ENCODE measurements around the gene HOXA1.

HOXA1 gene

DNA sequence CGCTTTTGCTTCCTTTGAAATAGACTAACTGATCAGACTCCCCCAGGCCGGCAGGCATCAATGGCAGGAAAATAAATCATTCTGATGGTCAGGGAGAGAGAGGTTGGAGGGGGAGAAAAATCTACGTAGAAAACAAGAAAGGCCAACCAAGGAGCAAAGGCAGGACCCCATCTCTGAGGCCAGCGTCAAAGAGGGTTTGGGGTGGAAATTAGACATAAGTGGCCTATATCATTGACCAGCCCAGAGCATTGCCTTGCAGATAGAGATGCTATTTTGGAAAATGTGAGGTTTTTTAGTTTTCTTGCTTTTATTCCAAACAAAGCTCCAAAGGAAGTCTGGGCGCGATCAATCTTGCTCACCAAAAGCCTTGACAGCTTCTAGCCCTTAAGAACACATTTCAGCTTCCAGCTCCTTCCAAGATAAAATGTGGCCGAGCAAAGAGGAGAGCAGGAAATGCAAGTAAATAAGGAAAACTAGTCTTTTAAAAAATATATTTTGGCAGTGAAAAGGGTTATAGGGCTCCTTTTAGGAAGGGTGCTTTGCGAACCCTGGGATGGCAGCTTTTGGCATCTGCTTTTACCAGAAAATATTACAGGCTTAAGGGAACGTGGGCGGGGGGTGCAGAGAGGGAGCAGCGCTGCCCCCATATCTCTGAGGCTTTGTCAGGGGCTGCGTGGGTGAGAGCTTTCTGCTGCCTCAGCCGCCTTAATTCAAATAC is 8.7 kb upstream of the HOXA1 start:
- no peak for DNase-seq

DNA sequence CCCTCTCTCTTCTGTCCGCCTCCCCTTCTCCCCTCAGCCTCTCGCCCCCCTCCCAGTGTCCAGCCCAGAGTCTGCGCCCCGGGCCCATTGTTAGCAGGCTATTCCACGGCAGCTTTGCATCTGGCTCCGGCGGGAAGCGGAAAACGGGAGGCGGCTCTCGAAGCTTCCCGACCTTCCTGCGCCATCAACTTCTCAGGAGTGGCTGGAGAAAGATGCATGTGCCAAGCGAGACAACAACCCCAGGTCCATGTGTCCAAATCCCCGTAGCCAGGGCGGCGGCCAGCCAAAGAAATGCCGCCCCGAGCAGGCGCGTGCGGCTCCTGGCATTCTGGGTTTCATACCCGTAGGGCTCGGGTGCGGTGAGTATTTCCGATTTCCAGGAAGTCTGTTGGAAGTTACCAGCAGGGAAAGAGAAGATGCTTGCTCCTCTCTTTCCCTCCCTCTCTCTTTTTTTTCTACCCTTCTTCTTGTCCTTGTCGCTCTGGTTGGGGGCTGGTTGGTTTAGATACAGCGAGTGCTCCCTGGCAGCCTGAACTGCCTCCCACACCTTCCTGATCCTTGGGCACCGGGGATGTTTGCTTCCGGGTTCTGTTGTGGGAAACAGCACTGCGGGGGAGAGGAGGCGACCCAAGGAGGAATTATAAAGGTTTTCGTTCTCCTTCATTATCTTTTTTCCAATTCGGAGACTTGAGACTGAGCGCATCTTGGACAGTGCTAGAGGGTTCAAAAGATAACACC is 7.9 kb upstream of the HOXA1 start:
- no peak for DNase-seq

DNA sequence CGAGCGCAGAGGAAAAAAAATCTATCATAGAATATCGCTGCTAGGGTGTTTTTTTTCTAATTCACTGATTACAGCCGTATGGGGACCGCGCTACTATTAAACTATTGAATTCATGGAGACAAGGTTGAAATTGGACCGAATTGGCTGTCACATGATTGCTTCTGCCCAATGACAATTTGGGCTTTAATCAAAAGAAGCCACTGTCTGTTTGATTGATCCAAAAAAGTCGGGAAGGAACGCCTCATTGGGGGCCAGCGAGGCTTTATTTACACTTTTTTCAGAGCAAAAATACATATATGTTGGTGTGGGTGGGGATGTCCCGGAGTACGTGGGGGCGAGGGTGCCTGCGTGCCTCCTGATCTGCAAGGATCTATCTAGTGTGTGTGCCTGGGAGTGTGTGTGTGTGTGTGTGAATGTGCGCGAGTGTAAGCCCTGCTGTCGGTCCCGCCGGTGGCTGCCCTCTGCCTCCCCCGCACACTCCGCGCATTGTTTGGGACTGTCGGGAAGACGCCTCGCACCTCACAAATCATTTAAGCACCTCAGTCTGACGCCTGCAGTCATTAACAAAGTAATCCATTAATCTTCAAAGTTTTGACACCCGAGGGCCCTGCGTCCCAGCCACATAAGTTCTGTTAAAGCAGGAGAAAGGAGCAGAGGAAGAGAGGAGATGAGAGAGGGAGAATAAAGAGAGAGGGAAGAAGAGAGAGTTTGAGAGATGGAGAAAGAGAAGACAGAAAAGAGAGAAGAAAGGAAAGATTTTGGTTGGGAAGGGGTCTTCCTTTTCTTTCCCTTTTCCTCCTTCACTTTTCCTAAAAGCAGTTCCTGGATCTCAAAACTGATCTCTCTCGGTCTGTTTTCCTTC is 7.0 kb upstream of the HOXA1 start, which contains the start of gene HOXA2:
TSS of gene HOXA2 (minus strand) at position 103 of the 862 bp plus-strand sequence. CDS start 183 bp downstream, outside the sequence.
- peak; percentile 76 for DNase-seq

DNA sequence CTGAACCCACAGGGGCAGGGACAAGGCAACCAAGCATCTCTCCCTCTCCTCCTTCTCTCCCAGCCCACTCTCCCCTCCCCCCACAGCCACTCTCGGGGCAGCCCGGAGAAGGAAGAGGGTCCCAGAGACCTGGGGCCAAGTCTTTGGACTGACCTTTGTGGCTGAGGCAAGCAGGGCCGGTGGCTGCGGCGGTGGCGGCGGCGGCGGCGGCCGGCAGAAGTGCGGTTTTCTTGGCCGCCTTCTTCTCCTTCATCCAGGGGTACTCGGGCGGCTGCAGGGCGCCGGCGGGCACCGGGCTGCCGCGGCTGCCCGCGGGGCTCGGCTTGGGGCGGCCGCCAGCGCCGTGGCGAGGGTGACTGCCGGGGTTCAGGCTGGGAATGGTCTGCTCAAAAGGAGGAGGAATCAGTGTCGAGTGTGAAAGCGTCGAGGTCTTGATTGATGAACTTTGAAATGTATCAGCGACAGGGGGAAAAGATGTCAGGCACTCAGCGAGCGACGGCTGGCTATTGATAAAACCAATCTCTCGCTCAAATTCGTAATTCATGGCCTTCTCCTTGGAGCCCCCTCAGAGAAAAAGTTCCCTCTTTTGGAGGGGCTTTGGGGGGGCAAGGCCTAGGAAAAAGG is 6.3 kb upstream of the HOXA1 start:
- no peak for DNase-seq

DNA sequence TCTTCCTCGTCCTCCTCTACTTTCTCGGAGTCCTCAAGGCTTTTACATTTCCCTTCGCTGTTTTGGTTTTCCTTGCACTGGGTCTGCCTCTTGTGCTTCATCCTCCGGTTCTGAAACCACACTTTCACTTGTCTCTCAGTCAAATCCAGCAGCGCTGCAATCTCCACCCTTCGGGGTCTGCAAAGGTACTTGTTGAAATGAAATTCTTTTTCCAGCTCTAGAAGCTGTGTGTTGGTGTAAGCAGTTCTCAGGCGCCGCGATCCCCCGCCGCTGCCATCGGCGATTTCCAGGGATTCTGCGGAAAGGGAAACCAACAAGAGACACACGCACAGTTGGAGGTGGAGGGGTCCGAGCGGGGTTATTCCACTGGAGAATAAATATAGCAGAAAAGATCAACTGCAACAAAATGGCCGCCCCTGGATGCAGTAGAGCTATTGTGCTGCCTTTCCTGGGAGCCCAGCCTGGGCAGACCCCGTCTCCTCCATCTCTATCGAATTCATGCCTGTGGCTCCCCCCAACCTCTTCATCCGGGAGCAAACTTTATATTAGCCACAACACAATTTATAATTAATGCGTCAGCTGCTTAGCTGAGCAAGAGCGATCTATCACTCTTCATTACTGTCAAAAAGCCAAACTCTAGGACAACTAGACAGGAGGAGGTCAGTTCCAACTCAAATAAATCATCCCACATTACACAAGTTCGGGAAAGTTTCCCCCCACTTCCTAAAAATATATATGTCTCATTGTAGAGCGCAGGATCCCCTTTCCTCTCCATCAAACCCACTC is 5.6 kb upstream of the HOXA1 start:
- DNase-seq, result no peak

DNA sequence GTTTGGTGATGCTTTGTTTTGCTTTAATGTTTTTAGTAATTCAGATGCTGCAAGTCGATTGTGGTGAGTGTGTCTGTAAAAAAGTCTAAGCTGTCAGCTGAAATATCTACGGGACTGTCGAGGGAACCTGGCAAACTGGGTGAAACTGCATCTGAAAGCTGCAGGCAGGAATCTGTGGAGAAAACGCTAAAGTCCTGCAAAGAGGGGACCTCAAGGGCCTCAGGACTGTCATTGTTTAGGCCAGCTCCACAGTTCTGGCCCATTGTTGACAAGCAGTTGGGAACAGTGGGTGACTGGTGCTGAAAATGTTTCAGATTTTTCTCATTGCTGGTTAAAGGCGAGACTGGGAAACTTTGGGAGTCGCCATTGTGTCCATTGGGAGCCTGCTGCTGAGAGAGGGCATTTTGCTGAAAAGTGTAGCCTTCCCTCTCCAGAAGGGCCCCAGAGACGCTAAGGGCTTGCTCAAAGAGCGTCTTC is 4.9 kb upstream of the HOXA1 start:
- no peak for DNase-seq

DNA sequence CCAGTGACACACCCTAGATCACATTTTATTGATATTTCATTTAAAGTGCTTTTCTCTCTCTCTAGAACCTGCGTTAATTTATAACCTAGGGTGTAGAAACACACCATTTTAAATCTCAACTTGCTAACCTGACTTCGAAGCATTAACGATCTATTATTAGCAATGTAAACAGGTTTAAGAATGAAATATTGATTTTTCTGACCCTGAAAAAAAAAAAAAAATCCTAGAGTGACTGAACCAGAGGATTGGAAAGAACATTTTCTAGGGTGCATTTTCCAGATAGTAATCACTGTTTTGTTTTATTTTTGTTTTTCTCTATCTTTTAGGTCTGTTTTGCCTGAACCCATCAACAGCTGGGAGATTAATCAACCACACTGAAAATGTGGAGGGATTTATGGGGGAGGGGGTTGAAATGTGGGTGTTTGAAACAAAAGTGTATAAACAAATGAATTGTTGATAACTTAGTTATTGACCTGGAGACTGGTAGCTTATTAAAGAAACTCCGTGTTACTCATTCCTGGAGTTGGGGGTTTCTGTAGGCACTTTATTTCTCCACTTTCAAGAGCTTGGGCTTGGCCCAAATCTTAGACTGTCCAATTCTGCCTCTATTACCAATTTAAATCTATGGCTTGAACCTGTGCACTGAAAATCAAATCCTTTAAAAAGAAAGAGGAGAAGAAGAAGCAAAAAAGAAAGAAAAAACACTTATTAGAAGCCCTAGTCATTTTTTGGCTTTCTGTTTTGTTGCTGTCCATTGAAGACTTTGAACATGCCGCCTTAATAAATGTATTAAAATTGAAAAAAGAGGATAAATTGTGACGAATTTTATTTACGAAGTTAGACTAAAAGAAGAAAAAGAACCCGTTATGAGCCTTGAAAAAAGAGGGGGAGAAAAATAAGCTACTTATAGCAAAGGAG is 3.9 kb upstream of the HOXA1 start:
- no peak for DNase-seq

DNA sequence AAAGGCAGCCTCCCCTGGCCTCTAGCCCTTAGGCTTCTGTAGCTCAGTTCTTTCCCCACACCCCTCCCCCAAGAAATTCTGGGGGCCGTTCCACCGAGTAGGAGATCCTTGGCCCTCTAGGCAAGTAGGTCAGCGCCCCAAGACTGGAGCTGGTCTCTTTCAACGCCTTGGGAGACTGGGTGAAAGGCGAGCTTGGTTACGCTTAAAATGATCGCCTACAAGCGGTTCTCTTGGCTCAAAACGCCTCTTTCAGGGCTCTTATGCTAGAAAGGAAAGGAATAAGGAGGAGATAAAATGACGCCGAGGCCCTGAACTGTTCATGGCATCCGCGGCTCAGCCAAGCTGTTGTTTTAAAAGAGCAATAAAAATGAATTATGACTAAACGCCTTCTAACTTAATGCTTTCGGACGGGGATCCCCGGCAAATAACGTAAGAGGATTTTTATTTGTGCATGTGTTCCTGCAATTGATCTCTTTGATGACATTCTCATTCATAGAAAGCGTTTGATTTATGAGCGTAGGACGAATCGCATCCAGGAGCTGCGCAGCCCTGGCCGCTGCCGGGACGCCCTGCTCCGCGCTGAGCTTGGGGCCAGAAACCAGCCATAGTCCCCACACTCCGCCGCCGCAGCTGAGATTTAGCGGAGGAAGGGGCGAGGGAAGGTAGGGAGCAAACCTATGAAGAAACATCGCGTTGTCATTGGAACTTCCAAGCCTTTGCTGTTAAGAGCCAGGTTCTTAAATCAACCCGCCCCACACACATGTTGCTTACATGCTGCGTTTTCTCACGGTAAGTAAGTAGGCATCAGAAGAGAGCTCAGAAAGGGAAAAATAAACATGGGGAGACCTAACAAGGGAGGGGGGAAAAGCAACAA is 3.0 kb upstream of the HOXA1 start:
- peak; percentile 59 for DNase-seq

DNA sequence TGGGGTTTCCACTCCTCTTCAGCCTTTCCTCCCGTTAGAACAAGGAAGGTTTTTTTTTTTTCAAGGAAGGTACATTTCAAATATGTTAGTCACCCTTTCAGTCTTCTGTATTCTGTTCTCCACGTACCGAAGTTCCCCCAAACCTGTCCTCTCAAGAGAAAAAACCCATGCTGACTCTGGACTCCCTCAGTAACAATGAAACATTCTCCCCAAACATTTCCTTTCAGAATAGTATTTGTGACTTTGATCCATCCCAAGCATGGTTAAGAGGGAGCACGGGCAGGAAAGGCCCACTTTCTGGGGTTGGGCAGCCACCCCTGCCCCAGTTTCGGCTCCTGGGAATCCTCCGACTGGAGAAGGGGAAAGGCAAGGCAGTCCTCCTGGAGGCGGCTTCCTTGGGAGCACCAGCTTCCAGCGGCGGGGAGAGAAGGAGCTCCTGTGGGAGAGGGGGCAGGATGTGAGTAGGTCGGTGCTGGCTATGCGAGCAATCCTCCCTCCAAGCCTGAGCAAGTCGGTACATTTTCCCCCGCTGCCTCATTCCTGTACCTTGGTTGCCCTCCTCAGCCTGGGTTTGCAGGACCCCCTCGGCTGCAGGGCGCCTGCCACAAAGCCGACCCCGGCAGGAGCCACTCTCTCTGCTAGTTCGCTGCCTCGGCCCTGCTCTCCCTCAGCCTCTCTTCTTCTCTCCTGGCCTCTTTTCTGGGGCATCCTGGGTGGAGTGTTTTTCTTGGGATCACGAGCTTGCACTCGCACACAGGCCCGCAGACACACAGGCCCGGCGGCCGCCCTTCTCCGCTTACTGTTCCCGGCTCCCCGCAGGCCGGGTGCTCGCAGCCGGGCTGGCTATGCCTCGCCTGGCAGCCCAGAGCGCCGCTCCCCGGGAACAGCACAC is 2.1 kb upstream of the HOXA1 start:
- no peak for DNase-seq

DNA sequence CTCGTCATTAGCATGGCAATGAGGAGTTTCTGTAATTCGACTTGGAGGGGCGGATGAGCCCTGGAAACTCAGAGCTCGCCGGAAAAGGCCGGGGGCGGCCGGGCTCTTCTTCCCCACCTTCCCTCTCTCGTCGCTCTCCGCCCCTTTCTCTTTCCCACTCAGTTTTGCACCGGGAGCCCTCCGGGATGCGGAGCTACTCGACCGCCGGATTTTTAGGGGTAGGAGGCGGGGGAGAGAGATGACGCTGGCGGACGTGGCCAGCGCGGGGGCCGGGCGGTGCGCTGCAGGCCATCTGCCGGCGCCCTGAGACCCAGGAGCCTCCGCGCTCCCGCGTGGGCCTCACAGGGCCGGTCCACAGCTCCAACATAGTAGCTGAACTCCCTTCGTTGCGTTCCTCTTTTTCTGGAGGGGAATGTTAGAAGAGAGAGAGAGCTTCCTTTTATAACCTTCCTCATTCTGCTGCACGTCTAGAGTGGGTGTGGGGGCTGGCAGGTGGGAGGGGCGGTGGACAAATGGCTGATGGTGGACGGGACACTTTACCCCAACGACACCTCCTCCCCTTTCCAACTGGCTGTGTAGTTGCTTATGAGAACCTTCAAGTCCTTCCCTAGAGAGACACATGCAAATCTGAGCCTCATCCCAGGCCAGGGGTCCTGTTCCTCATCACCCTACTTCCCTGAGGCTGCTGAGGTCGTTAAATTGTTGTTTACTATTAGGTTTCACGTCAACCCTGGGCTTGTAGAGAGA is 1.1 kb upstream of the HOXA1 start:
- peak; percentile 59 for DNase-seq

DNA sequence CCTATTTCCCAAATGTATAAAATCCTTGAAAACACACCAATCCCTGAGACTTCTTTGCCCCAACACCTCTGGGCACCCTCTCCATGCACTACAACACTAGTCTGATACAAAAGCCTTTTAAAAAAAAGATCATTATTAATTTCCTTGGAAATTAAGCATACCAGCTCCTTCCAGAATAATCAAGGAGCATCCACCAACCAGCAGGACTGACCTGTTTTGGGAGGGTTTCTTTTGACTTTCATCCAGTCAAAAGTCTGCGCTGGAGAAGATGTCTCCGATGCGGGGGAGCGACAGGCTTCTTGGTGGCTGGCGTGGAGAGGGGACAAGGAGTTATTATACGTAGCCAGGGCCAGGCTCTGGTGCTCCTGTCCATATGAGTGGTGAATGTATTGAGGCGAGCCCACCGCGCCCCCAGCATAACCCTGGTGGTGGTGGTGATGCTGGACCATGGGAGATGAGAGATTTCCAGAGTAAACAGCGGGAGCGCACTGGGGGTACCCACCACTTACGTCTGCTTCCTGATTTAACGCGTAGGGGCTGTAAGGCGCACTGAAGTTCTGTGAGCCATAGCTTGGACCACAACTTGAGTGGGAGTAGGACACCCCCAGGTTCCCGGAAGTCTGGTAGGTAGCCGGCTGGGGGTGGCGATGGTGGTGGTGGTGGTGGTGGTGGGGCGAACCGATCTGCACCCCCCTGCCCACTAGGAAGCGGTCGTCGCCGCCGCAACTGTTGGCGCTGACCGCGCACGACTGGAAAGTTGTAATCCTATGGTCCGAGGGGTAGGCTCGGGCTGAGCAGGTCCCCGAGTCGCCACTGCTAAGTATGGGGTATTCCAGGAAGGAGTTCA is 527 bp downstream of the HOXA1 start:
- no peak for DNase-seq

DNA sequence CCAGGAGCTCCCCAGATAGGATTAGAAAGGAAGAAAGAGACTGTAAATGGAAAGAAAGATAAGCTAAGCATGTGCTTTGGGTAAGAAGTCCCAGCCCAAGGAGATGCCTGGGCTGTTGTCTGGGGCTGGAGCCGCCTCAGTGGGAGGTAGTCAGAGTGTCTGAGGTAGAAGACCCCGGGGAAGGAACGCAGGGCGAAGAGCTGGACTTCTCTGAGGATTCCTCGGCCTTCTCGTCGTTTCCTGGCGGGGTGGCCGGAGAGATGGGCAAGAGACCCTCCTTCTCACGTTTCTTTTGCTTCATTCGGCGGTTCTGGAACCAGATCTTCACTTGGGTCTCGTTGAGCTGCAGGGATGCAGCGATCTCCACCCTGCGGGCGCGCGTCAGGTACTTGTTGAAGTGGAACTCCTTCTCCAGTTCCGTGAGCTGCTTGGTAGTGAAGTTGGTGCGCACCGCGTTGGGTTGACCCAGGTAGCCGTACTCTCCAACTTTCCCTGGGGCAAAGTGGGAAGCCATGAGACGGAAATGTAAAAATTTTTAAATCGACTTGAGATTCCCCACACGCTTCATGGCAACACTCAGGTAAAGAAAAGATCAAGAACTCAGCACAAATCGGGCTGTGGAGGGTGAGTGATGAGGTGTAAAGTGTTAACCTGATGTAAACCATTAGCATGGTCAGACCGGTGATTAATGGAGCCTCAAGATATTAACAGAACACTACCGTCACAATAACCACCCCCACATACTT is 1.3 kb downstream of the HOXA1 start:
- DNase-seq, result no peak

DNA sequence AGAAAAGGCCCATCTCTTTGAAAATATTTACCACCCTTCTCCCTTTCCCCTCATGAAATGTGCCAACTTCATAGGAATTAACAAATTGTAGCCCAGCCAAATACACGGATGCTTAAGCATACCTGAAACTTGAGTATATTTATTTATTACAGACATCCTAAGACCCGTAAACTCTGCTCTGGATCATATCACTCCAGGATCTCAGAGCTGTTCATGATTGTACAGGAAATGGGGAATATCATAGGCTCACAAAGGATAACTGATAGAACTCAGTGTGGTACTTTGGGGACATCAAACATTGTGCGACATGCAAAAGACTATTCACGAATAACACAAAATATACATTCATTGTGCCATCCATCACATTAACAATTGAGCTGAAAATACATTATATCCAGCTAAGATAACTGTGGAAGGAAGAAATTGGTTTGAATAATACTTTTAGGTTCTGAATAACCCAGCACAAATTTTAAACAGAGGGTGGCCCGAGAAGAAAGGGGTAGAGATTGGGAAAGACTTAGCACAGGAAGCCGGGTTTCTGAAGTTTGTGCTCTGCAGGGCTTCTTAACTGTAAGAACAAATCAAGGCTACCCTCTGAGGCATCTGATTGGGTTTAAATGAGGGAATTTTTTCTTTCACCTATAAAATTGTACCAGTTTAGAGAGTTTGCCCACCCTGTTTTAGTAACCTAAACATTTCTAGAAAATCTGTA is 2.5 kb downstream of the HOXA1 start:
- DNase-seq, result no peak

DNA sequence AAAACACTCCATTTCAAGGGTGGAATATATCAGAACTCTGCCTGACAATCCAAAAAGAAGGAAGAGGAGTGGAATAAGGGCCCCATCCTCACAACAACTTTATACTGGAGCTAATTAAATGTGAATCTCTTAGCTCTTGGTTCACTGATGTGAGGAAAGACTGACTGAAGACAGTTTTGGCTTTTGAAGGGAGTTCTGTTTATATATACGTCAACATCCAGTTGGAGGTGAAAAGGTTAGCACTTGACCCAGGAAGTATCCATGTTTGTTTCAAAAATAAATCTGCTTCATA is 3.0 kb downstream of the HOXA1 start:
- no peak for DNase-seq

DNA sequence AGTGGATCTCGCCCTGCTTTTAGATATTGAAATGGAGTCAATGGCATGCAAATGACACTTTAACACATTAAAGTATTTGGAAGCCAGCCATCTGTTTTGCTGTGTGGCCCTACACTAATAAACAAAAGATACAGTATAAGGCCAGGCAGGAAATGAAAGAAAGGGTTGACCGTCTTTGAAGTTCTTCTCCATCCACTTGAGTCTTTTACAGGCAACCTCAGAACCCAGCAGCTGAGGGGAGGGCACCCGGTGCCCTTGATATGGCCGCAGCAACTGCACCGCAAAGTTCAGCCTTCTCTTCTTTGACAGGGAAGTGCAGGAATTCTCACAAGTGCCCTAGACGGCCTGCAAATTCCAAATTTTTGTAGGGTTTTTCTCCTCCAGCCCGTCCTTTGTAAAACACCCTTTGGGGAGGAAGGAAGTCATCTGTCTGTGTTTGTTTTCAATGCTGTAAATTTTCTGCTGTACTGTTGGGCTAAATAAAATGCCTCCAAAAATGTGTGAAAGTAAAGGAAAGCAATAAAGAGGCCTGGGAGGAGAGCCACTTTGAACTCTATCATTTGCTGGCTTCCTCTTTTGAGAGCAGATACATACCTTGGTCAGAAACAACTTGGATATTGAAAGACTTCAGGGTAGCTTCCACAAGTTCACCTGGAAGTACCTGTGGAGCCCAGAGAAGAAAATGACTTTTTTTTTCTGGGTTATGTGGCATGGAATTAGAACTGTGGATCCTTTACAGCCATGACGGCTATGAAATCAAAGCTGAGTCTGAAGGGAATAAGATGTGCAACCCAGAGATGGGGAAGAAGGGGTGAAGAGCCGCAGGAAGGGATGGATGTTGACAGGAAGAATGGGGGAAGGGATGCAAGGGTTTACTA is 3.6 kb downstream of the HOXA1 start:
- no peak for DNase-seq

Data from NCI-H82 (cell line).